ENCODE results near the gene DOK5.
A peak's percentile ranks its signal among the peaks of the same experiment; 100 is the strongest.
"Not testable (repeated sequence)": the region's sequence is repeated elsewhere in the genome, so short reads cannot be mapped to it uniquely, and the experiment has no call there.

The DOK5 gene

GRCh38 chr20:54475334-54476168, at the start of gene DOK5:
Gene DOK5, plus strand, starts transcription at chr20:54475593. Its CDS starts 354 bp downstream, at chr20:54475947.
- peak within 1 kb of the TSS; percentile 80 for H3K4me3 ChIP-seq (ENCODE audit: low read depth, low read length)

GRCh38 chr20:54429364-54429763, 46.0 kb upstream of the DOK5 start:
- no peak overlapping the region for H3K4me3 ChIP-seq (ENCODE audit: low read depth, low read length)

- H3K4me3 ChIP-seq (ENCODE audit: low read depth, low read length) = no peak overlapping the region
These were observed 44.0 kb upstream of the DOK5 start for GRCh38 chr20:54431156-54431944.

- no peak overlapping the region for H3K4me3 ChIP-seq (ENCODE audit: low read depth, low read length)
These were observed 42.4 kb upstream of the DOK5 start for GRCh38 chr20:54432966-54433365.

- no peak overlapping the region for H3K4me3 ChIP-seq (ENCODE audit: low read depth, low read length)
These were observed 41.8 kb upstream of the DOK5 start for GRCh38 chr20:54433636-54434035.

GRCh38 chr20:54434196-54434595, 41.2 kb upstream of the DOK5 start:
- no peak overlapping the region for H3K4me3 ChIP-seq (ENCODE audit: low read depth, low read length)

- H3K4me3 ChIP-seq (ENCODE audit: low read depth, low read length) = no peak overlapping the region
These were observed 40.4 kb upstream of the DOK5 start for GRCh38 chr20:54435015-54435414.

GRCh38 chr20:54436410-54436809, 39.0 kb upstream of the DOK5 start:
- H3K4me3 ChIP-seq (ENCODE audit: low read depth, low read length) = not testable (repeated sequence)

GRCh38 chr20:54438166-54438565, 37.2 kb upstream of the DOK5 start:
- no peak overlapping the region for H3K4me3 ChIP-seq (ENCODE audit: low read depth, low read length)

- H3K4me3 ChIP-seq (ENCODE audit: low read depth, low read length) = no peak overlapping the region
These were observed 25.2 kb upstream of the DOK5 start for GRCh38 chr20:54450207-54450606.

GRCh38 chr20:54451171-54451570, 24.2 kb upstream of the DOK5 start:
- H3K4me3 ChIP-seq (ENCODE audit: low read depth, low read length) = no peak overlapping the region

GRCh38 chr20:54452277-54452676, 23.1 kb upstream of the DOK5 start:
- H3K4me3 ChIP-seq (ENCODE audit: low read depth, low read length) = no peak overlapping the region

- H3K4me3 ChIP-seq (ENCODE audit: low read depth, low read length) = no peak overlapping the region
These were observed 20.4 kb upstream of the DOK5 start for GRCh38 chr20:54454982-54455381.

- no peak overlapping the region for H3K4me3 ChIP-seq (ENCODE audit: low read depth, low read length)
These were observed 19.0 kb upstream of the DOK5 start for GRCh38 chr20:54456423-54456822.

- H3K4me3 ChIP-seq (ENCODE audit: low read depth, low read length) = no peak overlapping the region
These were observed 18.4 kb upstream of the DOK5 start for GRCh38 chr20:54456961-54457360.

- no peak overlapping the region for H3K4me3 ChIP-seq (ENCODE audit: low read depth, low read length)
These were observed 17.2 kb upstream of the DOK5 start for GRCh38 chr20:54458219-54458618.

GRCh38 chr20:54459279-54459678, 16.1 kb upstream of the DOK5 start:
- H3K4me3 ChIP-seq (ENCODE audit: low read depth, low read length) = no peak overlapping the region

- no peak overlapping the region for H3K4me3 ChIP-seq (ENCODE audit: low read depth, low read length)
These were observed 11.4 kb upstream of the DOK5 start for GRCh38 chr20:54464003-54464402.

- H3K4me3 ChIP-seq (ENCODE audit: low read depth, low read length) = no peak overlapping the region
These were observed 9.3 kb upstream of the DOK5 start for GRCh38 chr20:54466127-54466526.

GRCh38 chr20:54467622-54468021, 7.8 kb upstream of the DOK5 start:
- no peak overlapping the region for H3K4me3 ChIP-seq (ENCODE audit: low read depth, low read length)

- no peak overlapping the region for H3K4me3 ChIP-seq (ENCODE audit: low read depth, low read length)
These were observed 7.3 kb upstream of the DOK5 start for GRCh38 chr20:54468082-54468481.

- no peak overlapping the region for H3K4me3 ChIP-seq (ENCODE audit: low read depth, low read length)
These were observed 6.1 kb upstream of the DOK5 start for GRCh38 chr20:54469293-54469692.

Measured in iPS-11a (cell line).